WERI-Rb-1 (cell line): Measurements from ENCODE around the gene ZDHHC11.
"Not testable (repeated sequence)": the region's sequence is repeated elsewhere in the genome, so short reads cannot be mapped to it uniquely, and the experiment has no call there.

ENCODE experiments used
- DNase-seq: peaks from one replicate; pipeline ENCODE4 v3.0.0-alpha.2; 2020
- H3K27ac ChIP-seq: fragments of 250-450 bp; sonication (Bioruptor Pico); 2 replicates; pipeline ENCODE4 v1.5.1; 2020; ENCODE audit warnings: mild to moderate bottlenecking, moderate library complexity
- H3K27me3 ChIP-seq: fragments of 250-450 bp; sonication (Bioruptor Pico); 2 replicates; pipeline ENCODE4 v1.5.1; 2021; ENCODE audit warnings: mild to moderate bottlenecking, low read depth, moderate library complexity; ENCODE audit not compliant: insufficient read depth, severe bottlenecking
- H3K36me3 ChIP-seq: fragments of 250-450 bp; sonication (Bioruptor Pico); 2 replicates; pipeline ENCODE4 v1.5.1; 2020; ENCODE audit warnings: mild to moderate bottlenecking, moderate library complexity
- H3K4me3 ChIP-seq: 2 replicates; pipeline ENCODE4 v1.5.1; 2011; ENCODE audit warnings: low read depth, mild to moderate bottlenecking, control low read depth, low read length
- H3K9me3 ChIP-seq: fragments of 250-450 bp; sonication (Bioruptor Pico); 2 replicates; pipeline ENCODE4 v1.5.1; 2021; ENCODE audit warnings: mild to moderate bottlenecking, moderate library complexity; ENCODE audit not compliant: severe bottlenecking
- CTCF ChIP-seq: IDR thresholded peaks from 2 replicates; pipeline ENCODE4 v1.5.1; 2011; ENCODE audit warnings: low read depth, mild to moderate bottlenecking, control low read depth, inconsistent platforms, low read length

The ZDHHC11 gene

GRCh38 chr5:825544-825943 is 25.2 kb downstream of the ZDHHC11 start:
- not testable (repeated sequence) for DNase-seq

DNA sequence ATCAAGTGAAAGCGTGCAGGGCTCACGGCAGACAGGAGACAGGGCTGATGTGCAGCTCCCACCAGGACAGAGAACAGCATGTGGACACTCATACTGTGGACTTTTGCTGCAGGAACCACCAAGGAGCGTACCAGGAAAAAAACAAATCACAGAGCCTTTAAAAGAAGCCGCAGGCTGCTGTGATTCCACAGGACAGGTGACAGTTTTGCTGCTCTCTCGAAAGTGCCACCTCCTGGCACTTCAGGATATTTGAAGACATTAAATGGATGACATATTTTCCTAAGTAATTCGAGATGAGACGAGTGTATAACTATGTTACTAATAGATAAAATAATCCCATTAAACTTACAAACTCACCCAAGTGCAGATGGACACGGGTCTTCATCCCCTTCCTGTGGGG is 29.3 kb downstream of the ZDHHC11 start:
- DNase-seq, result no peak
- no peaks in the 10 kb centered on the region for H3K9me3 ChIP-seq
- TF ChIP-seq CTCF, result no peak
- no peaks in the 10 kb centered on the region for H3K27me3 ChIP-seq
- H3K27ac ChIP-seq, result no peak overlapping the region
- H3K4me3 ChIP-seq, result no peak overlapping the region
- peaks cover 7% of the 10 kb centered on the region; the same call in 1 of the 2 replicates for H3K36me3 ChIP-seq

More at GRCh38 chr5:825544-825943, 25.2 kb downstream of the ZDHHC11 start:
- not testable (repeated sequence) for H3K4me3 ChIP-seq, H3K9me3 ChIP-seq, H3K27ac ChIP-seq, H3K27me3 ChIP-seq, H3K36me3 ChIP-seq
- peak; percentile 30; the same call in 1 of the 2 replicates for TF ChIP-seq CTCF

- DNase-seq, result no peak
- no peak for TF ChIP-seq CTCF
- Histone ChIP-seq H3K9me3 (peaks cover 3% of the 10 kb centered on the region), H3K36me3 (peaks cover 7% of the 10 kb centered on the region; the same call in 1 of the 2 replicates), H3K4me3 (no peak overlapping the region), H3K27me3 (no peaks in the 10 kb centered on the region), H3K27ac (no peak overlapping the region)
Measured at GRCh38 chr5:820245-820644, 30.5 kb downstream of the ZDHHC11 start.

- DNase-seq, result no peak
- Histone ChIP-seq H3K36me3 (peaks cover 7% of the 10 kb centered on the region; the same call in 1 of the 2 replicates), H3K27ac (no peak overlapping the region), H3K27me3 (no peaks in the 10 kb centered on the region), H3K9me3 (peaks cover 3% of the 10 kb centered on the region), H3K4me3 (no peak overlapping the region)
- no peak for TF ChIP-seq CTCF
Measured at GRCh38 chr5:819078-819477, 31.7 kb downstream of the ZDHHC11 start.

GRCh38 chr5:816176-816575 is 34.6 kb downstream of the ZDHHC11 start:
- no peaks in the 10 kb centered on the region; the same call in 1 of the 2 replicates for H3K36me3 ChIP-seq
- peaks cover 3% of the 10 kb centered on the region for H3K9me3 ChIP-seq
- no peak for DNase-seq
- no peak overlapping the region for H3K27ac ChIP-seq
- no peaks in the 10 kb centered on the region for H3K27me3 ChIP-seq
- no peak for TF ChIP-seq CTCF
- no peak overlapping the region for H3K4me3 ChIP-seq

- DNase-seq, result no peak
- peaks cover 3% of the 10 kb centered on the region for H3K9me3 ChIP-seq
- TF ChIP-seq CTCF, result no peak
- H3K27ac ChIP-seq, result no peak overlapping the region
- H3K27me3 ChIP-seq, result no peaks in the 10 kb centered on the region
- no peak overlapping the region for H3K4me3 ChIP-seq
- H3K36me3 ChIP-seq, result no peaks in the 10 kb centered on the region; the same call in 1 of the 2 replicates
Measured at GRCh38 chr5:815449-815848, 35.3 kb downstream of the ZDHHC11 start.

- H3K36me3 ChIP-seq, H3K27me3 ChIP-seq, H3K4me3 ChIP-seq, H3K9me3 ChIP-seq, DNase-seq, H3K27ac ChIP-seq: not testable (repeated sequence)
Measured at GRCh38 chr5:813575-813974, 37.2 kb downstream of the ZDHHC11 start.

DNA sequence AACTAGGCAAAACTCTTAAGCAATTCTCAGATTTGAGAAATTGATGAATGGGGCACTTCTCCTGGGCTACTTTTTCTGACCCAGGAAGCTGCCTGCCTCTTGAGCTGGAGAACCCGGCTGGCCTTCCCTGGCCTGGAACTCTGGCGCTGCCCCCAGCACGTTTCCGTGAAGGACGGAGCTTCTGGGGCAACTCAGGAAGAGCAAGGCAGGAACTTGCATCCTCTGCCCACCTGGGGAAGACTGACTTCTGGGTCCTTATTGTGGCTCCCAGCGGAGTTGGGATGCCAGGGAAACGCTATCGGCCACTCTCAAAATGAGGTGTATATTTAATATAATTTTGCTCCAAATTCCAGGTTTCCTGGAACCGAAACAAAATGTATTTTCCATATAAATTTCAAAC is 39.4 kb downstream of the ZDHHC11 start:
- not testable (repeated sequence) for H3K36me3 ChIP-seq, H3K4me3 ChIP-seq, H3K9me3 ChIP-seq, DNase-seq, H3K27me3 ChIP-seq, H3K27ac ChIP-seq
